KMS-11 (cell line): ENCODE measurements around the gene TJP1.
A peak's percentile ranks its signal among the peaks of the same experiment; 100 is the strongest.

Experiments
- H2AFZ ChIP-seq: fragments of 200-600 bp; sonication (generic); 2 replicates; pipeline ENCODE4 v1.6.1; 2016; ENCODE audit warnings: antibody characterized with exemption, mixed run types, low read depth
- H3K27ac ChIP-seq: fragments of 200-600 bp; sonication (generic); 2 replicates; pipeline ENCODE4 v1.6.1; 2016; ENCODE audit warnings: mild to moderate bottlenecking, mixed run types
- H3K27me3 ChIP-seq: fragments of 200-600 bp; sonication (generic); 2 replicates; pipeline ENCODE4 v1.6.1; 2017; ENCODE audit warnings: mild to moderate bottlenecking, low read depth, mixed run types, moderate library complexity; ENCODE audit not compliant: insufficient read depth
- H3K36me3 ChIP-seq: fragments of 200-600 bp; sonication (generic); 2 replicates; pipeline ENCODE4 v1.6.1; 2017; ENCODE audit warnings: mild to moderate bottlenecking, mixed run types; ENCODE audit not compliant: insufficient read depth
- H3K4me1 ChIP-seq: fragments of 200-600 bp; sonication (generic); 2 replicates; pipeline ENCODE4 v1.6.1; 2016; ENCODE audit warnings: mild to moderate bottlenecking, low read depth, mixed run types; ENCODE audit not compliant: poor library complexity, severe bottlenecking
- H3K4me2 ChIP-seq: fragments of 200-600 bp; sonication (generic); 2 replicates; pipeline ENCODE4 v1.7.0; 2016; ENCODE audit warnings: mild to moderate bottlenecking, mixed run types
- H3K4me3 ChIP-seq: fragments of 200-600 bp; sonication (generic); IDR thresholded peaks from 2 replicates; pipeline ENCODE4 v1.6.1; 2017; ENCODE audit warnings: low read depth, low read length, mixed read lengths; ENCODE audit not compliant: insufficient read depth
- H3K79me2 ChIP-seq: fragments of 200-600 bp; sonication (generic); 2 replicates; pipeline ENCODE4 v1.6.1; 2016; ENCODE audit warnings: low read depth, mixed run types; ENCODE audit not compliant: insufficient read depth
- H3K9ac ChIP-seq: fragments of 200-600 bp; sonication (generic); 2 replicates; pipeline ENCODE4 v1.6.1; 2016; ENCODE audit warnings: mild to moderate bottlenecking, mixed run types
- H4K20me1 ChIP-seq: fragments of 200-600 bp; sonication (generic); 2 replicates; pipeline ENCODE4 v1.6.1; 2016; ENCODE audit warnings: mild to moderate bottlenecking, mixed run types; ENCODE audit not compliant: insufficient read depth
- CTCF ChIP-seq: fragments of 200-600 bp; sonication (generic); conservative IDR thresholded peaks from 2 replicates; pipeline ENCODE4 v1.6.1; 2017; ENCODE audit warnings: low read depth, mild to moderate bottlenecking, antibody characterized with exemption, low read length, moderate library complexity, mixed read lengths

The TJP1 gene

GRCh38 chr15:29838352-29839010, 16.2 kb upstream of the TJP1 start:
- Histone ChIP-seq H3K4me3 (no peak overlapping the region), H3K27me3 (no peaks in the 10 kb centered on the region), H3K4me1 (no peaks in the 10 kb centered on the region), H3K79me2 (no peaks in the 10 kb centered on the region), H4K20me1 (no peaks in the 10 kb centered on the region), H3K36me3 (no peaks in the 10 kb centered on the region), H2AFZ (no peak overlapping the region), H3K9ac (no peak overlapping the region), H3K4me2 (no peak overlapping the region), H3K27ac (no peak overlapping the region)
- no peak for TF ChIP-seq CTCF

- Histone ChIP-seq H2AFZ (no peak overlapping the region), H3K4me2 (no peak overlapping the region)
These were observed 13.0 kb upstream of the TJP1 start for GRCh38 chr15:29835301-29835700.

GRCh38 chr15:29832709-29833108, 10.4 kb upstream of the TJP1 start:
- Histone ChIP-seq H3K27me3 (peaks cover 21% of the 10 kb centered on the region), H3K36me3 (no peaks in the 10 kb centered on the region), H4K20me1 (no peaks in the 10 kb centered on the region), H3K9ac (no peak overlapping the region), H3K4me2 (no peak overlapping the region), H3K79me2 (no peaks in the 10 kb centered on the region), H3K4me3 (no peak overlapping the region), H2AFZ (no peak overlapping the region), H3K27ac (no peak overlapping the region), H3K4me1 (no peaks in the 10 kb centered on the region)
- TF ChIP-seq CTCF, result no peak

More at GRCh38 chr15:29835301-29835700, 13.0 kb upstream of the TJP1 start:
- TF ChIP-seq CTCF, result no peak
- Histone ChIP-seq H3K27me3 (no peaks in the 10 kb centered on the region), H3K79me2 (no peaks in the 10 kb centered on the region), H3K9ac (no peak overlapping the region), H3K4me1 (no peaks in the 10 kb centered on the region), H3K36me3 (no peaks in the 10 kb centered on the region), H3K4me3 (no peak overlapping the region), H4K20me1 (no peaks in the 10 kb centered on the region), H3K27ac (no peak overlapping the region)

- H3K9ac ChIP-seq, result no peak overlapping the region
- peaks cover 48% of the 10 kb centered on the region for H3K4me1 ChIP-seq
- no peak overlapping the region for H3K27ac ChIP-seq
- no peaks in the 10 kb centered on the region for H3K36me3 ChIP-seq
- H3K4me3 ChIP-seq, result no peak overlapping the region
- peaks cover 3% of the 10 kb centered on the region for H4K20me1 ChIP-seq
- H3K79me2 ChIP-seq, result no peaks in the 10 kb centered on the region
- H3K4me2 ChIP-seq, result peak overlapping the region; percentile 2; the same call in 1 of the 2 replicates
- peaks cover 70% of the 10 kb centered on the region for H3K27me3 ChIP-seq
- no peak overlapping the region for H2AFZ ChIP-seq
- no peak for TF ChIP-seq CTCF
These were observed 4.9 kb upstream of the TJP1 start for GRCh38 chr15:29826908-29827820.
